Measurements from ENCODE around the gene ABCC11. TPM values are rescaled to one million over a fixed set of nuclear protein-coding genes. Genes with fewer than 3 reads are reported as not detected.
"Not testable (repeated sequence)": the region's sequence is repeated elsewhere in the genome, so short reads cannot be mapped to it uniquely, and the experiment has no call there.

Gene ABCC11
- total RNA-seq, 1 donor, result 0.43 TPM

GRCh38 chr16:48256579-48257177, 9.3 kb upstream of the ABCC11 start:
- no peak overlapping the region for H3K4me3 ChIP-seq (ENCODE audit: low read depth, low read length)
- no peak for TF ChIP-seq CTCF (IDR thresholded peaks at IDR 0.05; ENCODE audit: insufficient read depth, low read depth, low read length)
- DNase-seq (ENCODE audit: low read depth), result no peak

GRCh38 chr16:48252013-48252412, 4.7 kb upstream of the ABCC11 start:
- TF ChIP-seq CTCF (IDR thresholded peaks at IDR 0.05; ENCODE audit: insufficient read depth, low read depth, low read length), result no peak
- no peak for DNase-seq (ENCODE audit: low read depth)
- H3K4me3 ChIP-seq (ENCODE audit: low read depth, low read length), result no peak overlapping the region

- no peak for DNase-seq (ENCODE audit: low read depth)
- no peak for TF ChIP-seq CTCF (IDR thresholded peaks at IDR 0.05; ENCODE audit: insufficient read depth, low read depth, low read length)
- H3K4me3 ChIP-seq (ENCODE audit: low read depth, low read length), result no peak overlapping the region
These were observed 3.4 kb upstream of the ABCC11 start for GRCh38 chr16:48250520-48251278.

GRCh38 chr16:48246066-48246465, 1.3 kb downstream of the ABCC11 start:
- peak overlapping the region; percentile 15 for H3K4me3 ChIP-seq (ENCODE audit: low read depth, low read length)
- peak; percentile 24 for DNase-seq (ENCODE audit: low read depth)
- no peak for TF ChIP-seq CTCF (IDR thresholded peaks at IDR 0.05; ENCODE audit: insufficient read depth, low read depth, low read length)

- DNase-seq (ENCODE audit: low read depth), result peak; percentile 25
- no peak for TF ChIP-seq CTCF (IDR thresholded peaks at IDR 0.05; ENCODE audit: insufficient read depth, low read depth, low read length)
- peak overlapping the region; percentile 80 for H3K4me3 ChIP-seq (ENCODE audit: low read depth, low read length)
These were observed 2.5 kb downstream of the ABCC11 start for GRCh38 chr16:48244863-48245195.

GRCh38 chr16:48244080-48244862, 3.1 kb downstream of the ABCC11 start, which contains the start of gene LONP2:
Gene LONP2, plus strand, starts transcription at chr16:48244300. Its CDS starts 89 bp downstream, at chr16:48244389.
- DNase-seq (ENCODE audit: low read depth), result peak; percentile 89

GRCh38 chr16:48240147-48240546, 7.2 kb downstream of the ABCC11 start:
- H3K4me3 ChIP-seq (ENCODE audit: low read depth, low read length); DNase-seq (ENCODE audit: low read depth): not testable (repeated sequence)

More at GRCh38 chr16:48244080-48244862, 3.1 kb downstream of the ABCC11 start, which contains the start of gene LONP2:
- peak within 1 kb of the TSS; percentile 80 for H3K4me3 ChIP-seq (ENCODE audit: low read depth, low read length)
- TF ChIP-seq CTCF (IDR thresholded peaks at IDR 0.05; ENCODE audit: insufficient read depth, low read depth, low read length), result no peak

Measured in fibroblast of villous mesenchyme (primary cell).